HepG2 (cell line): ENCODE results near the gene NRDC. TPM values are rescaled to one million over a fixed set of nuclear protein-coding genes. Genes with fewer than 3 reads are reported as not detected.

Experiments used
- AGO2 ChIP-seq: fragments of 200-400 bp; formaldehyde crosslinking; optimal IDR thresholded peaks from 2 replicates; pipeline ENCODE3; 2017; ENCODE audit warnings: mild to moderate bottlenecking, low read depth, low read length, moderate library complexity
- CHCHD3 ChIP-seq: sonication (generic); formaldehyde crosslinking; IDR thresholded peaks from 2 replicates; pipeline ENCODE4 v1.8.0; 2022; ENCODE audit warnings: mild to moderate bottlenecking, missing genetic modification reagents, moderate library complexity
- DPF2 ChIP-seq: sonication (generic); formaldehyde crosslinking; IDR thresholded peaks from 2 replicates; pipeline ENCODE4 v1.4.0; 2020; ENCODE audit warnings: mild to moderate bottlenecking, low read depth, missing genetic modification reagents, borderline replicate concordance
- GLI4 ChIP-seq: sonication (generic); formaldehyde crosslinking; IDR thresholded peaks from 2 replicates; pipeline ENCODE4 v1.5.1; 2020; ENCODE audit warnings: missing genetic modification reagents, mild to moderate bottlenecking, moderate library complexity, borderline replicate concordance
- HOXD1 ChIP-seq: sonication (generic); formaldehyde crosslinking; IDR thresholded peaks from 2 replicates; pipeline ENCODE4 v1.5.0; 2020; ENCODE audit warnings: missing genetic modification reagents
- IKZF4 ChIP-seq: sonication (generic); formaldehyde crosslinking; IDR thresholded peaks from 2 replicates; pipeline ENCODE4 v1.5.1; 2020; ENCODE audit warnings: borderline replicate concordance, mild to moderate bottlenecking, low read depth, missing genetic modification reagents; ENCODE audit errors: not compliant biosample characterization
- MEF2D ChIP-seq: sonication (generic); formaldehyde crosslinking; IDR thresholded peaks from 2 replicates; pipeline ENCODE4 v1.5.1; 2020; ENCODE audit warnings: mild to moderate bottlenecking, missing genetic modification reagents
- MXI1 ChIP-seq: IDR thresholded peaks from 3 replicates; pipeline ENCODE4 v1.6.1; 2012; ENCODE audit warnings: low read depth, low read length, inconsistent platforms, borderline replicate concordance
- NR2F1 ChIP-seq, 2 experiments: fragments of 450-650 bp in 1 of 2; formaldehyde crosslinking in 1 of 2; IDR thresholded peaks; 2 replicates each; pipeline versions ENCODE4 v1.5.0 to v1.6.1; 2016 to 2020; ENCODE audit warnings: mild to moderate bottlenecking in 1 of 2, missing compliant biosample characterization in 1 of 2, missing genetic modification reagents in 1 of 2, moderate library complexity in 1 of 2
- RAD21 ChIP-seq: fragments of 450-650 bp; formaldehyde crosslinking; IDR thresholded peaks from 2 replicates; pipeline ENCODE4 v1.5.0; 2020; ENCODE audit warnings: mild to moderate bottlenecking
- SIX4 ChIP-seq: sonication (generic); formaldehyde crosslinking; IDR thresholded peaks from 2 replicates; pipeline ENCODE4 v1.4.0; 2020; ENCODE audit warnings: missing genetic modification reagents
- SMAD1 ChIP-seq: sonication (generic); formaldehyde crosslinking; IDR thresholded peaks from 2 replicates; pipeline ENCODE4 v1.4.0; 2020; ENCODE audit warnings: missing genetic modification reagents, low read depth, mild to moderate bottlenecking, borderline replicate concordance
- SRF ChIP-seq: IDR thresholded peaks from 2 replicates; pipeline ENCODE4 v1.6.1; 2011; ENCODE audit warnings: mild to moderate bottlenecking, low read depth, low read length, moderate library complexity
- TBX2 ChIP-seq: sonication (generic); formaldehyde crosslinking; IDR thresholded peaks from 2 replicates; pipeline ENCODE4 v1.5.0; 2020; ENCODE audit warnings: missing genetic modification reagents, mild to moderate bottlenecking, borderline replicate concordance
- ZBTB20 ChIP-seq: sonication (generic); formaldehyde crosslinking; IDR thresholded peaks from 2 replicates; pipeline ENCODE4 v1.8.1; 2023; ENCODE audit warnings: missing genetic modification reagents, low read depth, mild to moderate bottlenecking, borderline replicate concordance
- ZNF274 ChIP-seq: sonication (generic); formaldehyde crosslinking; IDR thresholded peaks from 2 replicates; pipeline ENCODE4 v1.5.1; 2020; ENCODE audit warnings: mild to moderate bottlenecking, missing genetic modification reagents
- ZNF552 ChIP-seq: sonication (generic); formaldehyde crosslinking; IDR thresholded peaks from 2 replicates; pipeline ENCODE4 v1.9.0; 2022; ENCODE audit warnings: missing genetic modification reagents, mild to moderate bottlenecking, borderline replicate concordance
- ZNF746 ChIP-seq: sonication (generic); formaldehyde crosslinking; IDR thresholded peaks from 2 replicates; pipeline ENCODE4 v1.8.0; 2022; ENCODE audit warnings: mild to moderate bottlenecking, missing genetic modification reagents
- polyA plus RNA-seq, 8 experiments: library from polyadenylated mRNA; depleted of rRNA in 3 of 8; stranded (reverse) in 7 of 8; unstranded in 1 of 8; fragments of >200 nt; fragmentation: Illumina TruSeq in 4 of 8; extraction: Trizol in 4 of 8; gene quantifications; 2 replicates each; pipeline versions ENCODE4 v1.2.1 to v1.2.3, GENCODE V29; 2011 to 2016; ENCODE audit warnings: low read depth in 4 of 8, missing spikeins in 1 of 8, mixed read lengths in 1 of 8; ENCODE audit not compliant: insufficient read depth in 1 of 8
- total RNA-seq, 5 experiments: library from RNA; depleted of rRNA; stranded (reverse); fragments of >200 nt; fragmentation: Illumina TruSeq; extraction: Trizol; gene quantifications; 2 replicates each; pipeline ENCODE4 v1.2.3, GENCODE V29; 2016; ENCODE audit warnings: low read depth in 1 of 5
- TF ChIP-seq, protein P1 (sequence below): sonication (generic); formaldehyde crosslinking; conservative IDR thresholded peaks from 2 replicates; pipeline ENCODE4 v1.4.0; 2020; ENCODE audit warnings: missing genetic modification reagents
- TF ChIP-seq, protein P2 (sequence below): sonication (generic); formaldehyde crosslinking; IDR thresholded peaks from 2 replicates; pipeline ENCODE4 v1.5.0; 2020; ENCODE audit warnings: missing genetic modification reagents, mild to moderate bottlenecking, borderline replicate concordance
- TF ChIP-seq, protein P3 (sequence below): sonication (generic); formaldehyde crosslinking; IDR thresholded peaks from 2 replicates; pipeline ENCODE4 v1.4.0; 2020; ENCODE audit warnings: missing genetic modification reagents
- TF ChIP-seq, protein P4 (sequence below): sonication (generic); formaldehyde crosslinking; IDR thresholded peaks from 2 replicates; pipeline ENCODE4 v1.4.0; 2020; ENCODE audit warnings: mild to moderate bottlenecking, missing genetic modification reagents, borderline replicate concordance

Gene NRDC
- total and polyA plus RNA-seq, 2 of the 13 experiments (the other 11 are each of a cell fraction or from before 2014, with no cell fraction given): 57.6 to 64.9 TPM

DNA sequence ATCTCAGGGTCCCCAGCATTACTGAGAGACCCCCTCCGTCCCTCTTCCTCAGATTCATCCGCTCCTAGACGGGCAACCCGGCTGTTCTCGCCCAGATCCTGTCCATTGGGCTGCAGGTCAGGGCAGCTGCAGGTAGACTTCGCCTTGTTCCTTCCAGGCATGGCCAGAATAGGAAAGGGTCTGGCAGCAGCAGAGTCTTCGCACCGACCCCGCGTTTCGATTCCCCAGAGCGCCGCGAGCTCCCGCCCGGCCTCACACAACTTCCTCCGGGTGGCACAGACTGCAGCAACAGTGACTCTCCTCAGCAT, 265 bp downstream of the NRDC start (continued):
- TF ChIP-seq HOXD1 (CRISPR knock-in tag) (peak; percentile 66; the same call in 1 of the 2 replicates), SIX4 (CRISPR knock-in tag) (0 out of 2 replicates have a peak, but pooled peaks have one; percentile 12), SMAD1 (CRISPR knock-in tag) (peak; percentile 38; the same call in 1 of the 2 replicates), ZBTB20 (CRISPR knock-in tag) (0 out of 2 replicates have a peak, but pooled peaks have one; percentile 22), ZNF746 (CRISPR knock-in tag) (0 out of 2 replicates have a peak, but pooled peaks have one; percentile 23), IKZF4 (CRISPR knock-in tag) (no peak), MXI1 (0 out of 3 replicates have a peak, but pooled peaks have one; percentile 12), RAD21 (CRISPR knock-in tag) (0 out of 2 replicates have a peak, but pooled peaks have one; percentile 9), ZNF274 (CRISPR knock-in tag) (peak; percentile 83; the same call in 1 of the 2 replicates), DPF2 (no peak), TBX2 (CRISPR knock-in tag) (0 out of 2 replicates have a peak, but pooled peaks have one; percentile 49), NR2F1 (CRISPR knock-in tag; IDR thresholded peaks at IDR 0.05) (no peak), ZNF552 (CRISPR knock-in tag) (peak; percentile 28), SRF (no peak), CHCHD3 (CRISPR knock-in tag) (peak; percentile 79; the same call in 1 of the 2 replicates), AGO2 (peak; percentile 30), GLI4 (CRISPR knock-in tag) (peak; percentile 52), MEF2D (0 out of 2 replicates have a peak, but pooled peaks have one; percentile 20)
- TF ChIP-seq, protein P1, sequence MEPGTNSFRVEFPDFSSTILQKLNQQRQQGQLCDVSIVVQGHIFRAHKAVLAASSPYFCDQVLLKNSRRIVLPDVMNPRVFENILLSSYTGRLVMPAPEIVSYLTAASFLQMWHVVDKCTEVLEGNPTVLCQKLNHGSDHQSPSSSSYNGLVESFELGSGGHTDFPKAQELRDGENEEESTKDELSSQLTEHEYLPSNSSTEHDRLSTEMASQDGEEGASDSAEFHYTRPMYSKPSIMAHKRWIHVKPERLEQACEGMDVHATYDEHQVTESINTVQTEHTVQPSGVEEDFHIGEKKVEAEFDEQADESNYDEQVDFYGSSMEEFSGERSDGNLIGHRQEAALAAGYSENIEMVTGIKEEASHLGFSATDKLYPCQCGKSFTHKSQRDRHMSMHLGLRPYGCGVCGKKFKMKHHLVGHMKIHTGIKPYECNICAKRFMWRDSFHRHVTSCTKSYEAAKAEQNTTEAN: 0 out of 2 replicates have a peak, but pooled peaks have one; percentile 48
- TF ChIP-seq, protein P2, sequence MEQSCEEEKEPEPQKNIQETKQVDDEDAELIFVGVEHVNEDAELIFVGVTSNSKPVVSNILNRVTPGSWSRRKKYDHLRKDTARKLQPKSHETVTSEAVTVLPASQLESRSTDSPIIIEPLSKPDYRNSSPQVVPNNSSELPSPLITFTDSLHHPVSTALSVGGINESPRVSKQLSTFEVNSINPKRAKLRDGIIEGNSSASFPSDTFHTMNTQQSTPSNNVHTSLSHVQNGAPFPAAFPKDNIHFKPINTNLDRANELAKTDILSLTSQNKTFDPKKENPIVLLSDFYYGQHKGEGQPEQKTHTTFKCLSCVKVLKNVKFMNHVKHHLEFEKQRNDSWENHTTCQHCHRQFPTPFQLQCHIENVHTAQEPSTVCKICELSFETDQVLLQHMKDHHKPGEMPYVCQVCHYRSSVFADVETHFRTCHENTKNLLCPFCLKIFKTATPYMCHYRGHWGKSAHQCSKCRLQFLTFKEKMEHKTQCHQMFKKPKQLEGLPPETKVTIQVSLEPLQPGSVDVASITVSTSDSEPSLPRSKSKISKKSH (CRISPR knock-in tag): peak; percentile 89; the same call in 1 of the 2 replicates
- TF ChIP-seq, protein P3, sequence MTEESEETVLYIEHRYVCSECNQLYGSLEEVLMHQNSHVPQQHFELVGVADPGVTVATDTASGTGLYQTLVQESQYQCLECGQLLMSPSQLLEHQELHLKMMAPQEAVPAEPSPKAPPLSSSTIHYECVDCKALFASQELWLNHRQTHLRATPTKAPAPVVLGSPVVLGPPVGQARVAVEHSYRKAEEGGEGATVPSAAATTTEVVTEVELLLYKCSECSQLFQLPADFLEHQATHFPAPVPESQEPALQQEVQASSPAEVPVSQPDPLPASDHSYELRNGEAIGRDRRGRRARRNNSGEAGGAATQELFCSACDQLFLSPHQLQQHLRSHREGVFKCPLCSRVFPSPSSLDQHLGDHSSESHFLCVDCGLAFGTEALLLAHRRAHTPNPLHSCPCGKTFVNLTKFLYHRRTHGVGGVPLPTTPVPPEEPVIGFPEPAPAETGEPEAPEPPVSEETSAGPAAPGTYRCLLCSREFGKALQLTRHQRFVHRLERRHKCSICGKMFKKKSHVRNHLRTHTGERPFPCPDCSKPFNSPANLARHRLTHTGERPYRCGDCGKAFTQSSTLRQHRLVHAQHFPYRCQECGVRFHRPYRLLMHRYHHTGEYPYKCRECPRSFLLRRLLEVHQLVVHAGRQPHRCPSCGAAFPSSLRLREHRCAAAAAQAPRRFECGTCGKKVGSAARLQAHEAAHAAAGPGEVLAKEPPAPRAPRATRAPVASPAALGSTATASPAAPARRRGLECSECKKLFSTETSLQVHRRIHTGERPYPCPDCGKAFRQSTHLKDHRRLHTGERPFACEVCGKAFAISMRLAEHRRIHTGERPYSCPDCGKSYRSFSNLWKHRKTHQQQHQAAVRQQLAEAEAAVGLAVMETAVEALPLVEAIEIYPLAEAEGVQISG (CRISPR knock-in tag): peak; percentile 10; the same call in 1 of the 2 replicates
- TF ChIP-seq, protein P4, sequence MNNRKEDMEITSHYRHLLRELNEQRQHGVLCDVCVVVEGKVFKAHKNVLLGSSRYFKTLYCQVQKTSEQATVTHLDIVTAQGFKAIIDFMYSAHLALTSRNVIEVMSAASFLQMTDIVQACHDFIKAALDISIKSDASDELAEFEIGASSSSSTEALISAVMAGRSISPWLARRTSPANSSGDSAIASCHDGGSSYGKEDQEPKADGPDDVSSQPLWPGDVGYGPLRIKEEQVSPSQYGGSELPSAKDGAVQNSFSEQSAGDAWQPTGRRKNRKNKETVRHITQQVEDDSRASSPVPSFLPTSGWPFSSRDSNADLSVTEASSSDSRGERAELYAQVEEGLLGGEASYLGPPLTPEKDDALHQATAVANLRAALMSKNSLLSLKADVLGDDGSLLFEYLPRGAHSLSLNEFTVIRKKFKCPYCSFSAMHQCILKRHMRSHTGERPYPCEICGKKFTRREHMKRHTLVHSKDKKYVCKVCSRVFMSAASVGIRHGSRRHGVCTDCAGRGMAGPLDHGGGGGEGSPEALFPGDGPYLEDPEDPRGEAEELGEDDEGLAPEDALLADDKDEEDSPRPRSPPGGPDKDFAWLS (CRISPR knock-in tag): no peak
